BLaER1 treated with 17β-estradiol and CSF1 and Interleukin-3, amounts not matched to agents 10 nM and 100 nM (cell line): ENCODE results near the gene CIAO1.
A peak's percentile ranks its signal among the peaks of the same experiment; 100 is the strongest.

Source experiments
- H3K27ac ChIP-seq, 11 experiments: shearing (Covaris generic); formaldehyde crosslinking; 2 replicates each; pipeline ENCODE4 v1.8.1; 2022
- H3K27me3 ChIP-seq, 11 experiments: shearing (Covaris generic); formaldehyde crosslinking; 2 replicates each; pipeline ENCODE4 v1.8.1; 2022
- H3K36me3 ChIP-seq, 11 experiments: shearing (Covaris generic); formaldehyde crosslinking; 2 replicates each; pipeline ENCODE4 v1.8.1; 2022
- H3K4me1 ChIP-seq, 10 experiments: shearing (Covaris generic); formaldehyde crosslinking; 2 replicates each; pipeline ENCODE4 v1.8.1; 2022
- H3K4me2 ChIP-seq, 11 experiments: shearing (Covaris generic); formaldehyde crosslinking; 2 replicates each; pipeline ENCODE4 v1.8.1; 2022
- H3K4me3 ChIP-seq, 10 experiments: shearing (Covaris generic); formaldehyde crosslinking; 2 replicates each; pipeline ENCODE4 v1.8.1; 2022
- H3K9ac ChIP-seq, 11 experiments: shearing (Covaris generic); formaldehyde crosslinking; 2 replicates each; pipeline ENCODE4 v1.8.1; 2022
- H3K9me3 ChIP-seq, 11 experiments: shearing (Covaris generic); formaldehyde crosslinking; replicated peaks in 1 of 11; 2 replicates each; pipeline ENCODE4 v1.8.1; 2022
- H4K20me1 ChIP-seq, 11 experiments: shearing (Covaris generic); formaldehyde crosslinking; 2 replicates each; pipeline ENCODE4 v1.8.1; 2022
- Cebpa-rat ChIP-seq, 11 experiments: shearing (Covaris generic); IDR thresholded peaks; 2 replicates each; pipeline ENCODE4 v1.8.1; 2022

Gene CIAO1

DNA sequence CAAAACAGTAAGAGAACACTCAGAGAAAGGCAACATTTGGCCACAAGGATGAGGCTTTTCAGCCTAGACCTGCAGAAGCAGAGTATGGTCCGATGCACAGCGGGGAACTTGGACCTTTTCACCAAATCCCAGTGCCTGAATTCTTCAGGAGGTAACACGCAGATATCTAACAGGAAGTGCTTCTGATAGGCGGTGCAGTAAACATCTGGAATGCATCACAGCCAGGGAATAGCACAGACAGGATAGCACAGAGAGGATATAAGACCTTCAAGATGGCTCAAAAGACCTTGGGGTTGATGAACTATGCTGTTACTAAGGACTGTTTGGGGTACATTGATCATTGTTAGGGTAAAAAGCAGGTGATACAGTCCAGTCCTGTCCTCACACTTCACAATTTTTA is 1.9 kb upstream of the CIAO1 start:
- Histone ChIP-seq H4K20me1 (peaks cover 34 to 94% (median 78%) of the 10 kb centered on the region in 11 experiments; a peak in 21 of 22 replicates), H3K36me3 (peaks cover 53 to 69% (median 65%) of the 10 kb centered on the region in 11 experiments), H3K9ac (peak overlapping the region; percentile 84 to 96 (median 93)), H3K4me3 (peak overlapping the region; percentile 78 to 96 (median 92); a peak in 19 of 20 replicates), H3K9me3 (no peaks in the 10 kb centered on the region), H3K27me3 (no peaks in the 10 kb centered on the region), H3K4me1 (peaks cover 51 to 69% (median 59%) of the 10 kb centered on the region in 10 experiments), H3K4me2 (peak overlapping the region; percentile 91 to 99 (median 96)), H3K27ac (peak overlapping the region in 5 of 11 experiments; percentile 79 to 92 (median 88); a peak in 7 of 22 replicates)
- no peak for TF ChIP-seq Cebpa-rat (IDR thresholded peaks at IDR 0.05)

DNA sequence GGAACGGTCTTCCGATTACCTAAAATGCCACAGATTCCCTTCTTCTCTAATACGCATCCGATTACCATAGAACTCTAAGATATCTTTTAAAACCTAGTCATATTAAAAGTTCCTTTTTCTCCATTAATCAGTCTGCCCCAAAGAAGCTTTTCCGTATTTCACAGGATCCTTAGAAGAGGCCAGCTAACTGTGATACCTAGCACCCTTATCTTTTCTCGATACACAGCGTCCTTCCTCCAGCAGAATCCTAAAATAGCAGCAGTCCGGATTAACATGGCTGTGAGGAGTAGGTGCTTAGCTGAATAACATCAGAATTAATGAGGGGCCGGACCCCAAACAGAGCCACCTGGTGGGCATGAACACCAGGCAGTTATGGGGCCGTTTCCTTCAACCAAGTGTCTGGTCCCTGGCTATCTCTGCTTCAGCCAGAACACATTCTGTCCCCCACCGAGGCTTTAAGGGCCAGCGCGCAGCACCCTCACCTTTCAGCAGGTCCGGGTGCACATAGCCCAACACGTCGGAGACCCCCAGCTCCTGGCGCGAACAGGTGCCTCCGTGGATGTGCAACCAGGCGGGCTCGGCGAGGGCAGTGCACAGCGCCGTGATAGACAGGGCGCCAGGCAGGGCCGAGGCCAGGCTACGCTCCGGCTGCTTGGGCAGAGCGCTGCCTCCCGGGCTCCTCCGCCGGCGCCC is 1.2 kb upstream of the CIAO1 start:
- Histone ChIP-seq H3K4me2 (peak overlapping the region; percentile 91 to 99 (median 96)), H4K20me1 (peaks cover 34 to 94% (median 84%) of the 10 kb centered on the region in 11 experiments; a peak in 21 of 22 replicates), H3K9me3 (no peaks in the 10 kb centered on the region), H3K36me3 (peaks cover 53 to 69% (median 65%) of the 10 kb centered on the region in 11 experiments), H3K4me3 (peak overlapping the region; percentile 78 to 96 (median 92)), H3K4me1 (peaks cover 44 to 62% (median 52%) of the 10 kb centered on the region in 10 experiments), H3K27me3 (no peaks in the 10 kb centered on the region), H3K27ac (peak overlapping the region; percentile 79 to 92 (median 89)), H3K9ac (peak overlapping the region; percentile 84 to 96 (median 93))
- no peak for TF ChIP-seq Cebpa-rat (IDR thresholded peaks at IDR 0.05)

DNA sequence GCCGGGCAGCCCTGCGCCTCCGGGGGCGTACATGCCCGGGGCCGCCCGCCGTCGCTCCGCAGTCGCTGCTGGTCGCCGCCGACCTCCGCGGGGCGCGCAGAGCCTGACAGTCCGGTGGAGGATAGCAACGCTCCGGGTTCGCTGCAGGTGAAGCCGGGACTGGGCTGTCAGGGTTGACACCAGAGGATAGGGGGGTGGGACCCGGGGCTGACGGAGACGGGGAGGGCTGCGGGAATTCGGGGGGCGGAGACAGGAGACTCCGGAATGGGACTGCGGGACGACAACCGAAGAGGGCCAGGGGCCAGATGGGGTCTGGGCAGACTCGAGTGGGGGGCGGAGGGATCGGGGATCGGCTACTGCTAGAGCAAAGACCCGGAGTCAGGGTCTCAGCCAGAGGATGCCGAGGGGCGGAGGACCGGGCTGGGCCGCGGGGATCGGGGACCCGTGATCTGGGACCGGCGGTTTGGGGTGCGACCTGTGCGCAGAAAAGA is 631 bp upstream of the CIAO1 start:
- Histone ChIP-seq H3K4me2 (peak overlapping the region; percentile 91 to 99 (median 96)), H3K9ac (peak overlapping the region; percentile 84 to 96 (median 93)), H3K4me1 (peaks cover 38 to 56% (median 46%) of the 10 kb centered on the region in 10 experiments), H3K36me3 (peaks cover 59 to 70% (median 66%) of the 10 kb centered on the region in 11 experiments), H4K20me1 (peaks cover 34 to 91% (median 78%) of the 10 kb centered on the region in 11 experiments; a peak in 21 of 22 replicates), H3K9me3 (no peaks in the 10 kb centered on the region), H3K27me3 (no peaks in the 10 kb centered on the region), H3K27ac (peak overlapping the region; percentile 79 to 92 (median 89)), H3K4me3 (peak overlapping the region; percentile 78 to 96 (median 92))
- TF ChIP-seq Cebpa-rat (IDR thresholded peaks at IDR 0.05) = no peak

DNA sequence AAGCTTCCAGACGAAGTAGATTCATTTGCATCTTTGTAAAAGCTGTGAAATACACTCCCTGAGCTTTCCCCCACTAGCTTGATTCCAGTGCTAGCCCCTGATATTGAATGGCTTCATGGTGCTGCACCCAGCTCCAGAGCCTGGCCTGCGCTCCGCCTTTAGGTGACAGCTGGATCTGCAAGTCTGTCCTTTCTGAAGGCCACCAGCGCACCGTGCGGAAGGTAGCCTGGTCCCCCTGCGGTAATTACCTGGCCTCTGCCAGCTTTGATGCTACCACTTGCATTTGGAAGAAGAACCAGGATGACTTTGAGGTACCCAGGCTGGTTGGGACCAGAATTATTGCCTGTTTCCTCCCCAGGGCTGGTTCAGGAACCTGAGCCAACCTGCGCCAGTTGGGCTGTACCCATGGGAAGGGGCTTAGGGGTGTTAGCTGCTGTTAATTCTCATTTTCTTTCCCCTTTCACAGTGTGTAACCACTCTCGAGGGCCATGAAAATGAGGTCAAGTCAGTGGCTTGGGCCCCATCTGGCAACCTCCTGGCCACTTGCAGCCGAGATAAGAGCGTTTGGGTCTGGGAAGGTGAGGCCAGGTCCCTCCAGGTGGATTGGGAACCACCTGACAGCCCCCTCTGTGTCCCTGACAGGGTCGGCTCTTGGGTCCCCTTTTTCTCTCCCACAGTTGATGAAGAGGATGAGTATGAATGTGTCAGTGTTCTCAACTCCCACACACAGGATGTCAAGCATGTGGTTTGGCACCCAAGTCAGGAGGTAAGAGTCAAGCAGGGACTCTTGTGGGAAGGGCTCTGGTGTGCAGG is 1.3 kb downstream of the CIAO1 start:
- Histone ChIP-seq H3K4me3 (peak overlapping the region; percentile 78 to 96 (median 92)), H3K36me3 (peaks cover 67 to 74% (median 73%) of the 10 kb centered on the region in 11 experiments), H3K4me2 (peak overlapping the region; percentile 79 to 98 (median 93)), H3K9me3 (no peaks in the 10 kb centered on the region), H3K9ac (peak overlapping the region; percentile 84 to 96 (median 93)), H3K4me1 (peaks cover 25 to 36% (median 31%) of the 10 kb centered on the region in 10 experiments), H4K20me1 (peaks cover 35 to 91% (median 75%) of the 10 kb centered on the region in 11 experiments; a peak in 21 of 22 replicates), H3K27me3 (no peaks in the 10 kb centered on the region), H3K27ac (peak overlapping the region in 6 of 11 experiments; percentile 82 to 91 (median 89); a peak in 10 of 22 replicates)
- TF ChIP-seq Cebpa-rat (IDR thresholded peaks at IDR 0.05) = no peak

DNA sequence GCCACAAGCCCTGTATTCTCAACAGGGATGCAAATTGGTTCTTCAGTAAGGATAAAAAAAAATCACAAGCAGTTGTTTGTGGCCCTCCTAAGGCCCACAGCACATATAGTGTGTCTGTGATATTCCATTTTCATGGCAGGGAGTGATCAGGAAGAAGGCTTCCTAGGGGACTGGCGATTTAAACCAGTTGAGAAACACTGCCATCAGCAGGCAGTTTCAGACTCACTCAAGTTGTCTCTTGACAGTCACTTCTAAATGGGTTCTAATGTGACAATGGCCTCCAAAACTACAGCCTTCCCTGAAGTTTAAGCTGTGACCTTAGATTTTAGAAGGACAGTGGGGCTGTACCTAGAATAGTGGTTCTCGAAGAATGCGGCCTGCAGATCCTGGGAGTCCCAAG is 6.0 kb downstream of the CIAO1 start:
- H3K4me1 ChIP-seq = peaks cover 7 to 10% (median 9%) of the 10 kb centered on the region in 10 experiments
- no peaks in the 10 kb centered on the region for H3K27me3 ChIP-seq
- TF ChIP-seq Cebpa-rat (IDR thresholded peaks at IDR 0.05) = no peak
- no peak overlapping the region for H3K4me2 ChIP-seq
- H3K9me3 ChIP-seq = no peaks in the 10 kb centered on the region
- H3K9ac ChIP-seq = peak overlapping the region in 2 of 11 experiments; percentile 29 to 44; a peak in 1 of 22 replicates
- no peak overlapping the region for H3K4me3 ChIP-seq
- H3K27ac ChIP-seq = no peak overlapping the region
- peaks cover 94 to 99% (median 98%) of the 10 kb centered on the region in 11 experiments for H3K36me3 ChIP-seq
- H4K20me1 ChIP-seq = peaks cover 7 to 97% (median 75%) of the 10 kb centered on the region in 11 experiments; a peak in 21 of 22 replicates

DNA sequence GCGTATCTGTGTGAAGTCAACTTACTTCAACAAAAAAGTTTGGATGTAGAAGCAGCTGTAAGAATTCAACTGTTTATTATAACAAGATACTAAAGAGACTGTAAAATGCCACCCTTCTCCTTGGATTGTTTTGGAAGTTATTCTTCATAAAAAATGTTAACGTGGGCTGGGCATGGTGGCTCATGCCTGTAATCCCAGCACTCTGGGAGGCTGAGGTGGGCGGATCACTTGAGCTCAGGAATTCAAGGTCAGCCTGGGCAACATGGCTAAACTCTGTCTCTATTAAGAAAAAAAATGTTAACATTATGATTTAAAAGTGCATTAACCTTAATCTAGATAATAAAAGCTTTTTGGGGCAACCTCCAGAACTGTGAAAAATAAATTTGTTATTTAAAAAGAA is 7.7 kb downstream of the CIAO1 start:
- Histone ChIP-seq H3K27ac (no peak overlapping the region), H4K20me1 (peaks cover 0 to 97% (median 76%) of the 10 kb centered on the region in 11 experiments; a peak in 21 of 22 replicates), H3K27me3 (no peaks in the 10 kb centered on the region), H3K4me1 (no peaks in the 10 kb centered on the region), H3K9ac (no peak overlapping the region), H3K36me3 (peaks cover 96 to 100% (median 100%) of the 10 kb centered on the region in 11 experiments), H3K4me2 (no peak overlapping the region), H3K9me3 (no peaks in the 10 kb centered on the region), H3K4me3 (no peak overlapping the region)
- TF ChIP-seq Cebpa-rat (IDR thresholded peaks at IDR 0.05) = no peak

DNA sequence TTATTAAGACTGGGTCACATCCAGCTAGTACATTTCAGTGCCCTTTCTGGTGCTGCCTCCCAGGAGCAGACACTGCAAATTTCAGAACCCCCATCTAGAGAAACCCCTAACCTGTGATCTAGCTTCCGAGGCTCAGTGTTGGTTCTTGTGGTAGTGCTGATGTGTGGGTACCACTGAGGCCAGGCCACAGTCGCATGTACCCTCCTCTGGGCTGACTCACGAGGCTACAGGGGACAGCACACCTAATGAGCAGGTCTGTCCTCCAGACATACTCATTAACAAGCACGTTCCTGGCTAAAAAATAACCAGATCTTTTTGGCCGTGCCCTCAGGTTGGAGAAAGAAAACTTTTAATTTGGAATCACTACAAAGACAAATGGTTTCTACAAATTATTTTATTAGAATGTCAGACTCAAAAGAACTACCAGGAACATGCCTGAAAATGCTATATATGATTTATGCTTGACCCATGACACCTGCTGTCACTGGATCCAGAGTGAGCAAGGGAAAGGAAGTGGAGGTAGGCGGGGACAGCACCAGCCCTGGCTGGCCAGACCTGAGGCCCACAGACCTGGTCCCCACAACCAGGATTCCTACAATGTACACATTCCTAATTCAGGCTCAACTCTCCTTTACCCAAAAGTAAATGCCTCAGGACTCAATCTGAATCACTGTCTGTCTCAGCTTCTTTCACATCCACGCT is 8.5 kb downstream of the CIAO1 start:
- Histone ChIP-seq H3K27me3 (no peaks in the 10 kb centered on the region), H3K4me3 (no peak overlapping the region), H3K36me3 (peaks cover 96 to 100% (median 100%) of the 10 kb centered on the region in 11 experiments), H4K20me1 (peaks cover 0 to 96% (median 78%) of the 10 kb centered on the region in 11 experiments; a peak in 20 of 22 replicates), H3K9ac (peak overlapping the region in 1 of 11 experiments; percentile 19; a peak in 1 of 22 replicates), H3K27ac (no peak overlapping the region), H3K4me2 (no peak overlapping the region), H3K4me1 (no peaks in the 10 kb centered on the region), H3K9me3 (no peaks in the 10 kb centered on the region)
- TF ChIP-seq Cebpa-rat (IDR thresholded peaks at IDR 0.05) = no peak

DNA sequence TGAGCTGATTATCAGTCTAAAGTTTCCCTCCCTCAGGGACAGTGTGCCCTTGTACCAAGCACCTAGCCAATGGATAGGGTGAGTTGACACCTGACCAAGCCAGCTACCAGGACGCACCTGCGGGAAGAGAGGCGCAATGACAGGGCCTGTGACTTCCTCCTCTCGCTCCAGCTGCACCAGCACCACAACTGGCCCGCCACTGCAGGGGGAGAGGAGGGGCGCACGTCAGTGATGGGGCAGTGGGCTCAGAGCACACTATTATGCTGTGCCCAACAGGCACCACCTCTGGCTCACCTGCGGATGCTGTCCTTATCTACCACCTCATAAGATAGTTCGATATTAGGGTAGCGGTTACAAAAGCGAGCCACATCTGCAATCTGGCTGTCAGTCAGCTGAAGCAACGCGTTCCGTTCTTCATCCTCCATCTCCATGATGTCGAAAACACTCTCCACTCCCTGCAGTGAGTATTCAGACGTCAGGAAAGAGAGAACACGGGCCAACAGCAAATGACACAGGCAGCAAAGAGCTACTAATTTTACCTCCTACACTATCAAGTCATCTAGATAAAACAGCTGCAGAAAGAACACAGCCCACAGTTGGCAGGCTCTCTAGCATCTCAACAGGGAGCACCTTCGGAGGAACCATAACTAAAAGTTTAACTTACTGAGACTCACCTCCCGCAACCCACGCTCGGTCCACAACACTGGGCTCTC is 10.9 kb downstream of the CIAO1 start:
- peak overlapping the region in 1 of 11 experiments; percentile 15; a peak in 1 of 22 replicates for H3K9ac ChIP-seq
- TF ChIP-seq Cebpa-rat (IDR thresholded peaks at IDR 0.05) = no peak
- H3K27ac ChIP-seq = no peak overlapping the region
- H3K27me3 ChIP-seq = no peaks in the 10 kb centered on the region
- no peak overlapping the region for H3K4me3 ChIP-seq
- no peak overlapping the region for H3K4me2 ChIP-seq
- peaks cover 97 to 100% (median 100%) of the 10 kb centered on the region in 11 experiments for H3K36me3 ChIP-seq
- H3K4me1 ChIP-seq = no peaks in the 10 kb centered on the region
- H4K20me1 ChIP-seq = peaks cover 0 to 88% (median 77%) of the 10 kb centered on the region in 11 experiments; a peak in 17 of 22 replicates
- H3K9me3 ChIP-seq = no peaks in the 10 kb centered on the region
